Smooth muscle cell (in vitro differentiated cells): ENCODE data around the gene PSMD5. TPM values are rescaled to one million over a fixed set of nuclear protein-coding genes. Genes with fewer than 3 reads are reported as not detected.
A peak's percentile ranks its signal among the peaks of the same experiment; 100 is the strongest.

ENCODE experiments used
- DNase-seq: peaks from one replicate; lab custom pipeline; 2025; ENCODE audit not compliant: unreplicated experiment; lab: John Stamatoyannopoulos, UW
- H2AFZ ChIP-seq: fragments of 200-600 bp; sonication (generic); 2 replicates; pipeline ENCODE4 v1.6.0; 2016; ENCODE audit warnings: antibody characterized with exemption, low read depth, mild to moderate bottlenecking
- H3F3A ChIP-seq: fragments of 200-600 bp; sonication (generic); 2 replicates; pipeline ENCODE4 v1.6.0; 2017; ENCODE audit warnings: antibody characterized with exemption, low read depth
- H3K27ac ChIP-seq: fragments of 200-600 bp; sonication (generic); 2 replicates; pipeline ENCODE4 v1.5.1; 2016; ENCODE audit warnings: low read depth, mild to moderate bottlenecking
- H3K27me3 ChIP-seq: fragments of 200-600 bp; sonication (generic); 2 replicates; pipeline ENCODE4 v1.6.1; 2016; ENCODE audit warnings: low read depth, mild to moderate bottlenecking
- H3K36me3 ChIP-seq: fragments of 200-600 bp; sonication (generic); 2 replicates; pipeline ENCODE4 v1.5.1; 2016; ENCODE audit warnings: low read depth
- H3K4me1 ChIP-seq: fragments of 200-600 bp; sonication (generic); 2 replicates; pipeline ENCODE4 v1.5.1; 2016; ENCODE audit warnings: low read depth
- H3K4me2 ChIP-seq: fragments of 200-600 bp; sonication (generic); 2 replicates; pipeline ENCODE4 v1.6.0; 2016; ENCODE audit warnings: mild to moderate bottlenecking
- H3K4me3 ChIP-seq: fragments of 200-600 bp; sonication (generic); 2 replicates; pipeline ENCODE4 v1.5.1; 2016; ENCODE audit warnings: mild to moderate bottlenecking
- H3K79me2 ChIP-seq: fragments of 200-600 bp; sonication (generic); 2 replicates; pipeline ENCODE4 v1.6.0; 2016; ENCODE audit warnings: low read depth, mild to moderate bottlenecking
- H3K9ac ChIP-seq: fragments of 200-600 bp; sonication (generic); 2 replicates; pipeline ENCODE4 v1.6.0; 2016; ENCODE audit warnings: low read depth
- H3K9me3 ChIP-seq: fragments of 200-600 bp; sonication (generic); replicated peaks from 2 replicates; pipeline ENCODE4 v1.5.1; 2016; ENCODE audit warnings: low read depth
- H4K20me1 ChIP-seq: fragments of 200-600 bp; sonication (generic); 2 replicates; pipeline ENCODE4 v1.6.0; 2016; ENCODE audit warnings: low read depth
- CTCF ChIP-seq: fragments of 200-600 bp; sonication (generic); IDR thresholded peaks from 2 replicates; pipeline ENCODE4 v1.5.1; 2017; ENCODE audit warnings: borderline replicate concordance, mild to moderate bottlenecking, antibody characterized with exemption; ENCODE audit not compliant: insufficient read depth, poor library complexity, severe bottlenecking
- WGBS: methylation state at CpG from one replicate; pipeline ENCODE4 v1.1.7; 2016; ENCODE audit warnings: low lambda C conversion rate; 5-methylcytosine and 5-hydroxymethylcytosine counted together
- polyA plus RNA-seq: library from polyadenylated mRNA; unstranded; fragments of >200 nt; fragmentation: Nextera tagmentation; extraction: Ambion mirVana; gene quantifications from 2 replicates; pipeline ENCODE4 v1.2.1, GENCODE V29; 2016
- total RNA-seq: library from RNA; depleted of rRNA; stranded (reverse); fragments of >200 nt; gene quantifications from 2 replicates; pipeline ENCODE4 v1.2.3, GENCODE V29; 2014

Gene PSMD5
- total and polyA plus RNA-seq, 2 experiments from 2014 or later, result 14.4 to 18.6 TPM

- no peak overlapping the region for H3K27ac ChIP-seq
- no peaks in the 10 kb centered on the region for H3F3A ChIP-seq
- H3K4me3 ChIP-seq, result no peak overlapping the region
- H3K9ac ChIP-seq, result no peak overlapping the region
- H3K4me2 ChIP-seq, result peak overlapping the region; percentile 16
- TF ChIP-seq CTCF, result no peak
- 11% methylated on average over 2 of the region's 2 CpGs for WGBS
- H3K36me3 ChIP-seq, result no peaks in the 10 kb centered on the region
- no peaks in the 10 kb centered on the region for H3K27me3 ChIP-seq
- H3K9me3 ChIP-seq, result no peaks in the 10 kb centered on the region
- H2AFZ ChIP-seq, result no peak overlapping the region
- DNase-seq, result no peak
- peaks cover 3% of the 10 kb centered on the region for H4K20me1 ChIP-seq
- peaks cover 12% of the 10 kb centered on the region for H3K79me2 ChIP-seq
- peaks cover 8% of the 10 kb centered on the region for H3K4me1 ChIP-seq
Observed at GRCh38 chr9:120839146-120839545, 3.6 kb downstream of the PSMD5 start.

- Histone ChIP-seq H3K27me3 (no peaks in the 10 kb centered on the region), H3K4me1 (peaks cover 8% of the 10 kb centered on the region), H3K9me3 (no peaks in the 10 kb centered on the region), H3K79me2 (peaks cover 12% of the 10 kb centered on the region), H3K9ac (no peak overlapping the region), H3K36me3 (no peaks in the 10 kb centered on the region), H4K20me1 (peaks cover 3% of the 10 kb centered on the region), H3K27ac (no peak overlapping the region), H3F3A (no peaks in the 10 kb centered on the region), H2AFZ (no peak overlapping the region), H3K4me2 (no peak overlapping the region), H3K4me3 (no peak overlapping the region)
- WGBS, result 80% methylated on average over 3 of the region's 3 CpGs
- TF ChIP-seq CTCF, result no peak
- DNase-seq, result no peak
Observed at GRCh38 chr9:120837921-120838320, 4.8 kb downstream of the PSMD5 start.

- Histone ChIP-seq H4K20me1 (no peaks in the 10 kb centered on the region), H3F3A (no peaks in the 10 kb centered on the region), H3K4me2 (no peak overlapping the region), H3K27me3 (no peaks in the 10 kb centered on the region), H3K4me1 (no peaks in the 10 kb centered on the region), H3K27ac (no peak overlapping the region), H2AFZ (no peak overlapping the region), H3K36me3 (no peaks in the 10 kb centered on the region), H3K4me3 (no peak overlapping the region), H3K9ac (no peak overlapping the region), H3K79me2 (no peaks in the 10 kb centered on the region), H3K9me3 (no peaks in the 10 kb centered on the region)
- no peak for DNase-seq
- no peak for TF ChIP-seq CTCF
- WGBS, result 72% methylated on average over 7 of the region's 7 CpGs
Observed at GRCh38 chr9:120833325-120833724, 9.4 kb downstream of the PSMD5 start.

- Histone ChIP-seq H3K79me2 (no peaks in the 10 kb centered on the region), H2AFZ (no peak overlapping the region), H3K4me1 (no peaks in the 10 kb centered on the region), H3K4me2 (no peak overlapping the region), H3K27ac (no peak overlapping the region), H3K9ac (no peak overlapping the region), H3K4me3 (no peak overlapping the region), H3F3A (no peaks in the 10 kb centered on the region), H3K36me3 (no peaks in the 10 kb centered on the region), H3K9me3 (no peaks in the 10 kb centered on the region), H4K20me1 (no peaks in the 10 kb centered on the region), H3K27me3 (no peaks in the 10 kb centered on the region)
- no peak for DNase-seq
- TF ChIP-seq CTCF, result no peak
Observed at GRCh38 chr9:120832807-120833206, 9.9 kb downstream of the PSMD5 start.
